Activated CD8-positive, alpha-beta memory T cell treated with anti-CD3 and anti-CD28 coated beads, Interleukin-2, amount 50 U/mL, for 48 hours (primary cell): ENCODE measurements around the gene ANO2.

Experiments
- DNase-seq: peaks from one replicate; pipeline ENCODE4 v3.0.0-alpha.2; 2020

The ANO2 gene

GRCh38 chr12:5524769-5525436, 420.2 kb downstream of the ANO2 start:
- no peak for DNase-seq

- DNase-seq: peak; percentile 15
Observed at GRCh38 chr12:5524116-5524768, 420.8 kb downstream of the ANO2 start.

GRCh38 chr12:5523396-5524115, 421.5 kb downstream of the ANO2 start:
- DNase-seq: peak; percentile 8

GRCh38 chr12:5522432-5523335, 422.4 kb downstream of the ANO2 start:
- no peak for DNase-seq

GRCh38 chr12:5521456-5522325, 423.4 kb downstream of the ANO2 start:
- DNase-seq: peak; percentile 12

GRCh38 chr12:5520831-5521230, 424.2 kb downstream of the ANO2 start:
- no peak for DNase-seq

- DNase-seq: no peak
Observed at GRCh38 chr12:5520037-5520436, 425.0 kb downstream of the ANO2 start.

- DNase-seq: no peak
Observed at GRCh38 chr12:5518584-5519365, 426.3 kb downstream of the ANO2 start.

GRCh38 chr12:5516371-5517241, 428.5 kb downstream of the ANO2 start:
- no peak for DNase-seq

GRCh38 chr12:5515458-5515857, 429.6 kb downstream of the ANO2 start:
- DNase-seq: no peak

- peak; percentile 7 for DNase-seq
Observed at GRCh38 chr12:5514545-5514944, 430.5 kb downstream of the ANO2 start.

GRCh38 chr12:5514016-5514415, 431.0 kb downstream of the ANO2 start:
- DNase-seq: peak; percentile 30

GRCh38 chr12:5513406-5513805, 431.7 kb downstream of the ANO2 start:
- no peak for DNase-seq
